GM12891 (cell line): ENCODE results near the gene ZGPAT.

Experiments
- DNase-seq: peaks from one replicate; pipeline ENCODE4 v3.0.0; 2011; ENCODE audit warnings: low spot score; ENCODE audit not compliant: insufficient read length
- FAIRE-seq: peaks from 2 replicates; lab custom pipeline; 2011; peaks lifted over from hg19 to GRCh38; lab: Jason Lieb, UNC
- PAX5 ChIP-seq: IDR thresholded peaks from 2 replicates; pipeline ENCODE4 v1.6.1; 2011; ENCODE audit warnings: low read length, moderate library complexity, mild to moderate bottlenecking; ENCODE audit not compliant: insufficient read depth, severe bottlenecking
- POLR2A ChIP-seq: IDR thresholded peaks from 2 replicates; pipeline ENCODE4 v1.6.1; 2011; ENCODE audit warnings: low read depth, low read length, control low read depth
- POLR2AphosphoS5 ChIP-seq: IDR thresholded peaks from 2 replicates; pipeline ENCODE4 v1.6.1; 2011; ENCODE audit warnings: low read depth, low read length, control low read depth
- POU2F2 ChIP-seq: IDR thresholded peaks from 2 replicates; pipeline ENCODE4 v1.6.1; 2011; ENCODE audit warnings: low read depth, mild to moderate bottlenecking, control low read depth, low read length, moderate library complexity
- SPI1 ChIP-seq: IDR thresholded peaks from 2 replicates; pipeline ENCODE4 v1.6.1; 2011; ENCODE audit warnings: low read depth, low read length, control low read depth
- TAF1 ChIP-seq: IDR thresholded peaks from 2 replicates; pipeline ENCODE4 v1.6.1; 2011; ENCODE audit warnings: low read depth, low read length, control low read depth

Gene ZGPAT

GRCh38 chr20:63737945-63738686 is 30.3 kb downstream of the ZGPAT start:
- peak; percentile 78 for FAIRE-seq
- DNase-seq: no peak
- TF ChIP-seq SPI1 (no peak), POLR2AphosphoS5 (no peak), POLR2A (no peak), POU2F2 (no peak), PAX5 (no peak)

DNA sequence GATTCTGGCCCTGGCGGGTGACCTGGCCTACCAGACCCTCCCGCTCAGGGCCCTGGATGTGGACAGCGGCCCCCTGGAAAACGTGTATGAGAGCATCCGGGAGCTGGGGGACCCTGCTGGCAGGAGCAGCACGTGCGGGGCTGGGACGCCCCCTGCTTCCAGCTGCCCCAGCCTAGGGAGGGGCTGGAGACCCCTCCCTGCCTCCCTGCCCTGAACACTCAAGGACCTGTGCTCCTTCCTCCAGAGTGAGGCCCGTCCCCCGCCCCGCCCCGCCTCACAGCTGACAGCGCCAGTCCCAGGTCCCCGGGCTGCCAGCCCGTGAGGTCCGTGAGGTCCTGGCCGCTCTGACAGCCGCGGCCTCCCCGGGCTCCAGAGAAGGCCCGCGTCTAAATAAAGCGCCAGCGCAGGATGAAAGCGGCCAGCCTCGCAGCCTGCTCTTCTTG is 30.9 kb downstream of the ZGPAT start:
- DNase-seq: no peak
- TF ChIP-seq POLR2AphosphoS5 (no peak), PAX5 (no peak), POU2F2 (no peak), SPI1 (no peak), POLR2A (no peak), TAF1 (no peak)
- no peak for FAIRE-seq

GRCh38 chr20:63739130-63740069 is 31.6 kb downstream of the ZGPAT start, which contains the start of gene SLC2A4RG:
TSS of gene SLC2A4RG (plus strand) at chr20:63739776. CDS start at chr20:63739913, 137 bp downstream.
- FAIRE-seq (peak; percentile 91), DNase-seq (peak; percentile 94)
- TF ChIP-seq POLR2A: no peak
- TF ChIP-seq TAF1: no peak
- no peak for TF ChIP-seq PAX5
- TF ChIP-seq POU2F2: no peak
- TF ChIP-seq SPI1: no peak
- no peak for TF ChIP-seq POLR2AphosphoS5

GRCh38 chr20:63740070-63740626 is 32.3 kb downstream of the ZGPAT start:
- DNase-seq (no peak), FAIRE-seq (peak; percentile 57)
- TF ChIP-seq SPI1: no peak
- TF ChIP-seq POLR2A: no peak
- no peak for TF ChIP-seq POU2F2
- no peak for TF ChIP-seq POLR2AphosphoS5
- no peak for TF ChIP-seq TAF1
- TF ChIP-seq PAX5: no peak

GRCh38 chr20:63740627-63741353 is 33.0 kb downstream of the ZGPAT start:
- no peak for TF ChIP-seq PAX5
- TF ChIP-seq POU2F2: no peak
- TF ChIP-seq TAF1: no peak
- TF ChIP-seq POLR2A: no peak
- no peak for TF ChIP-seq POLR2AphosphoS5
- TF ChIP-seq SPI1: no peak
- peak; percentile 38 for FAIRE-seq
- no peak for DNase-seq

DNA sequence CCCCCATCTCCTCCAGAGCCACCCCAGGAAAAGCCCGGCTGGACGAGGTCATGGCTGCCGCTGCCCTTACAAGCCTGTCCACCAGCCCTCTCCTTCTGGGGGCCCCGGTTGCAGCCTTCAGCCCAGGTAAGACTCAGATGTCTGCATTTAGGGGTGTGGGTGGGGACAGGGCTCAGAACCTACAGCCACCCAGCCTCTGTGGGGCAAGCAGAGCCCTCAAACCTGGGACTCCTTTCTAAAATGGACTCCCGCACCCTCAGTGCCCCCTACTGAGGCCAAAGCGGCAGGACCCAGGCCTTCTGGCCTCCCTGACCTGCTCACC is 33.5 kb downstream of the ZGPAT start:
- DNase-seq (no peak), FAIRE-seq (no peak)
- no peak for TF ChIP-seq POLR2A
- TF ChIP-seq POLR2AphosphoS5: no peak
- TF ChIP-seq SPI1: no peak
- TF ChIP-seq TAF1: no peak
- TF ChIP-seq PAX5: no peak
- no peak for TF ChIP-seq POU2F2

GRCh38 chr20:63741676-63742380 is 34.0 kb downstream of the ZGPAT start:
- DNase-seq: no peak
- TF ChIP-seq TAF1 (no peak), PAX5 (no peak), POU2F2 (no peak)
- FAIRE-seq: no peak

DNA sequence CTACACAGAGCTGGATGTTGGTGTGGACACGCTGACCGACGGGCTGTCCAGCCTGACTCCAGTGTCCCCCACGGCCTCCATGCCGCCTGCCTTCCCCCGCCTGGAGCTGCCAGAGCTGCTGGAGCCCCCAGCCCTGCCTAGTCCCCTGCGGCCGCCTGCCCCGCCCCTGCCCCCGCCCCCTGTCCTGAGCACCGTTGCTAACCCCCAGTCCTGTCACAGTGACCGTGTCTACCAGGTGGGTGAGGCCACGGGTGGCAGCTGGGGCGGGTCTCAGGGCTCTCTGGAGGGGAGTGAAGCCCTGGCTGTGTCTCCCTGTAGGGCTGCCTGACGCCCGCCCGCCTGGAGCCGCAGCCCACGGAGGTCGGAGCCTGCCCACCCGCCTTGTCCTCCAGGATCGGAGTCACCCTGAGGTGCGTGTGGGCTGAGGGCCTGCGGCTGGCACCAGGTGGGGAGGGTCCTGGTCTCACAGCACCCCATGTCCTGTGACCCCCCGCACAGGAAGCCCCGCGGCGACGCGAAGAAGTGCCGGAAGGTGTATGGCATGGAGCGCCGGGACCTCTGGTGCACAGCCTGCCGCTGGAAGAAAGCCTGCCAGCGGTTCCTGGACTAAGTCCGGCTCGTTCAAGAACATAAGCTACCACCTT is 34.7 kb downstream of the ZGPAT start:
- FAIRE-seq: no peak
- TF ChIP-seq POU2F2: no peak
- no peak for TF ChIP-seq POLR2A
- no peak for TF ChIP-seq PAX5
- TF ChIP-seq POLR2AphosphoS5: no peak
- TF ChIP-seq TAF1: no peak
- no peak for TF ChIP-seq SPI1
- no peak for DNase-seq
